Dedifferentiated amniotic fluid mesenchymal stem cell (primary cell): ENCODE data around the gene CCDC9B.

Experiments used
- DNase-seq: peaks from one replicate; pipeline ENCODE4 v3.0.0-alpha.2; 2016; ENCODE audit errors: extremely low spot score

CCDC9B gene

DNA sequence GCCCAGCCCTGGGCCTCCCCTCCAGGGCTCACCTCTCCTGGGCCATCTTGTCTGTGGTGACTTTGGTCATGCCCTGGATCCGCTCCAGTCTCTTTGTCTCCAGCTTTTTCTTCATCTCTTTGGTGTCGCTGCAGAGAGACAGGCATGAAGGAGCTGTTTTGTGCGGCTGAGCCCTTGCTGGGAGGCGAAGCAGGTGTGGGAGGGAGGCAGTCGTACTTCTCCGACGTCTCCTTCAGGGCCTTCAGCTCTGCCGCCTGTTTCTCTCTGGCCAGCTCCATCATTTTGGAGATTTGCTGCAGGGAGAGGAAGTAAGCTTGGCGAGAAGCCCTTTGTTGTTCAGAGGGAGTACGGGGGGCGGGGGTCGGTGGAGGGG lies 50.2 kb downstream of the CCDC9B start:
- no peak for DNase-seq

DNA sequence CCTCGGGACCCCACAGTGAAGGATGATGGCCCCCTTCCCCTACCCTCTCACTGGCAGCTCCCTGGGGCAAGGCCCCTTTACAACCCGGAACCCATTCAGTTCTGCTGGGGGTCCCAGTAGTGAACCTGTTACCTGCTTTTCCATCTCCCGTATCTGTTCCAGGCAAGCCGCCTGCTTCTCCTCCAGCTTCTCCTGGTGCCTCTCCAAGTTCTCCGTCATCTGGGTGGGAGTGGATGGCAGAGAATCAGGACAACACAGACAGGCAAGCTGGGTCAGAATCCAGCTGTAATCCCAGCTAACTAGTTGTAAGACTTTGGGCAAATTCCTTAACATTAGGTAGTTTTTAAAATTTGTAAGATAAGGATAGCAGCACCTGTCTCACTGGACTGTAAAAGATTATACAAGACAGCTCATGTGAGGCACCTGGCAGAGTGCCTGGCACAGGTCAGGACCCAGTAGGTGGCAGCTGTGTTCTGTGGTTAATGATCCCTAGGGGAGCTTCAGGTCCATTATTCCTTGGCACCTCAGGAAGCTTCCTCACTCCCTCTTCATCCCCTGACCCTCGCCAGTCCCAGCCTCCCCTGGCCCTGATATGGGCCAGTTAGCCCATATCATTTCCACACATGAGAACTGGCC lies 51.5 kb downstream of the CCDC9B start:
- no peak for DNase-seq

DNA sequence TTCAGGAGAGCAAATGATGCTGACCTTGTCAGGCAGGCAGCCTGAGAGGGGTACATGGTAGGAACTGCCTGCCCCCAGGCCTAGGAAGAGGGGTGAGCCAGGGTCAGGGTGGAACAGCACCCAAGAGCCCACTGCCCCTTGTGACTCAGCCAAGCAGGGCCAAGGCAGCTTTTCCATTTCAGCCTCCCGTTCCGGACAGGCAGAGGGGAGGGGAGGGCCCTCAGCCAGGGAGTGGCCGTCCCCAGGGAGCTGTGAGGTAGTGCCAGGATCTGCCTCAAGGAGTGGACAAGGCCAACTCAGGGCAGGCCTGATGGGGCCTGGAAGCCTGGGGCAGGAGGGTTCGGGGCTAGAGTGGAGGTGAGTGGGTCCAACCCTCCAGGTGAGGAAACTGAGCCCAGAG lies 52.8 kb downstream of the CCDC9B start:
- DNase-seq = no peak

DNA sequence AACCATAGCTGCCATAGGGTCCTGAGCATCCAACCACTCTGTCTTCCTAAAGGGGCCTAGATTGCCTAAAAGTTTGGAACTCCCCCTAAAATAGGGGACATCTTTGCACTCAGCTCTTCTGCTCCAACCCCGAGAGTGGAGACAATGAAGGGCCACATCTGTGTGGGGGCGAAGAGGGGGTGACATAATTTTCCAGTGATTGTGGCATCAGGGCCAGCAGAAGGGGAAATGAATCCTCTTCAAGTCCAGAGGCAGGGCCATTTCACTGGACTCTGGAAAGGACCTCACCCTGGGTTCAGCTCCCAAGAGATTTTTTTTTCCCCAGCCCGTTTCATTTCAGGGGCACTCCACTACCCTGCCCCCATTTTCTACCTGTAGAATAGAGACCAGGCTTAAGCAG lies 53.2 kb downstream of the CCDC9B start:
- DNase-seq = no peak

DNA sequence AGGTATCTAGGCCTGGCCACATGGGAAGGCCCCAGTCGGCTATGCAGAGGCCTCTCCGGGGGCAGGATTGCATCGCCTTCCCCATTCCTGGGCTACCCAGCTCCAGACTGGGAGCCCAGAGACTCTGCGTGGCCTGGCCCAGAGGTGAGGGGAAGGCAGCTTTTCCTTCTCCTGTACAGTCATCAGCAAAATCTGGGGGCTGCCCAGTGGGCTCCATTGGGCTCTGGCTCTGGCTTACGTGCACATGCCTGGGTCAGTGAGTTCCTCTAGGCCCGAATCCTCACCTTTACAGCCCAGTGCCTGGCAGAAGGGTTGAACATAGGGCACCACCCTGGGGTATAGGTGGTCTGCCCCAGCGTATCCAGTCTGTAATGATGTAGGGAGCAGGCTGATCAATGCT lies 53.9 kb downstream of the CCDC9B start:
- DNase-seq = no peak

DNA sequence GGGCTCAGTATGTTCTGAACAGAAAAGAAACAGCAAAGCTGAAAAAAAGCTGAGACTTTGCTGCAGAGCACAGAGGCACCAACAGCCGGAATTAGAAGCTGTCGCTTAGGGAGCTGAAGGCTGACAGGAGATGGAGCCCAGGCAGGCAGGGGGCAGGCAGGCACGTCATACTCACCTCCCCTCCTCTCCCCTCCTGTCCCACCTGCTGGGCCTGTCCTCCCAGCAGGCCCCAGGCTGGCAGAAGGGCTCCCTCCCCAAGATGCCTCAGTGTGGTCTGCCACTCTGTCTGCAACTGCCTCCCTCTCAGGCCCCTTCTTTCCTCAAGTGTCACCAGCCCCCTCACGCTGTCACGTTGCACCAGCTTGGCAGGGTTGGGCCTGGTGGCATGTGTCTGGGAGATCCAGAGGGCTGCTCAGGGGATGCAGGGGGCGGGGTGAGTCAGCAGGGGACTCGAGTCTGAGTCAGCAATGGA lies 54.6 kb downstream of the CCDC9B start:
- no peak for DNase-seq

DNA sequence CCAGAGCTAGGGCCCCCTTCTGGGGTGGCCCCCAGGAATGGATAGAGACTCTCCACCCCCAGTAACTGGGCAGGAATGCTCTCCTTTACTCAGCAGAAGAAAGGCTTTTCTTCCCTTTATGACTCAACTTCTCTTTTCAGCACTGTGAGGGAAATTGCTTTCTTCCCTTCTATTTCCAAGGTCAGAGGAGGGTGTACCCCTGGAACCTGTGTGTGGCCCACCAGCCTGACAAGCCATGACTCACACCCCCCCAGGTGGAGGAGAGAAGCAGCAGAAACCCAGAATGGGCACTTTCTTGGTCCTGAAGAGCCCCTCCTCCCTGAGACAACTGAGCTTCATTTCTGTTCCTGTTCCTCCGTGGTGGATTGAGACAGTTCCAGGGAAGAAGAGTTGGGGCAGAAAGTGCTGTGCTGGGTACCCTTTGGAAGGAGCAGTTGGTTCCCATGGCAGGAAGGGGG lies 55.2 kb downstream of the CCDC9B start:
- no peak for DNase-seq

DNA sequence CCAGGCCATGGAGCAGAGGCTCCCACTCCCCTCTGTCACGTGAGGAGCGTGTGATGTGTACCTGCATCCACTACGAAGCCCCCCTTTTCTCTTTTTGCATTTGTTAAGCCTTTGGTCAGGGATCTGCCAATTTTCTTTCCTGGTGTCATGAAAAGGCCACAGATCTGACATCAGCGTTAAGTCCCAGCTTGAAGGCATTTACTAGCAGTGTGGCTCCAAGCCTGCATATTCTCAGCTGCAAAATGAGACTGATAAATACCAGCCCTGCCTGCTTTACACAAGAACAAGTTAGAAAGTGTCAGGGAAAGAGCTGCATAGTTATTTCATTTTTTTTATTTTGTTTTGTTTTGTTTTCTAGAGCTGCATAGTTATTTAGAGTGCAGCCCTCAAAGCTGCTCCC lies 55.6 kb downstream of the CCDC9B start:
- peak; percentile 32 for DNase-seq

DNA sequence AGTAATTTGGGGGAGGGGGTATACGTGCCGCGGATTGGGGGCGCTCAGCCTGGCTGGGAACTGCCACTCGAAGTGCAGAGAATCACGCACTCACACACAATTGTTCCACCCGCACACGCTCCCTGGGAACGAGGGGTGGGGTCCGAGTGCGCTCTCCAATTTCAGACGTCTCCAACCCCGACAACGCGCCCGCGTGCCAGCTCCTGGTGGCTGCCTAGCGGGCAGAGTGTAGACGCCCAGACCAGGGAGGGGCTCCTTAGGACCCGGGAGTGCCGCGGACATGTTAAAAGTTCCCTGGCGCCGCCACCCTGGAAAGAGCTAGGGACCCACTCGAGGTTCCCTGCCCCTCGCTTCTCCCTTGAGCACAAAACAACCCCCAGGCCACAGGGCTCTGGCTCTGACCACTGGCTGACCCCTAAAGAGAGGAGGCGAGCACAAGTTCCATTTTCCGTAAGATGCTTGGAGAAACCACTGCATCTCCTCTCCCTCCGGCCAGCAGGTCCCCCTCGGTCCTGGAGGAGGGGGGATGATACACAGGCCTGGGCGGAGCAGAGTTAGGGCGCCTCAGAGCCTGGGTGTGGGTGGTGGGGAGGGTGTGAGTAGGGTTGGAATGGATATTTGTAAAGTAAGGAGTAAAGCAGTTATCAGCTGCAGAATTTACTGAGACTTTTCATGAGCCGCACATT lies 57.0 kb downstream of the CCDC9B start:
- no peak for DNase-seq

DNA sequence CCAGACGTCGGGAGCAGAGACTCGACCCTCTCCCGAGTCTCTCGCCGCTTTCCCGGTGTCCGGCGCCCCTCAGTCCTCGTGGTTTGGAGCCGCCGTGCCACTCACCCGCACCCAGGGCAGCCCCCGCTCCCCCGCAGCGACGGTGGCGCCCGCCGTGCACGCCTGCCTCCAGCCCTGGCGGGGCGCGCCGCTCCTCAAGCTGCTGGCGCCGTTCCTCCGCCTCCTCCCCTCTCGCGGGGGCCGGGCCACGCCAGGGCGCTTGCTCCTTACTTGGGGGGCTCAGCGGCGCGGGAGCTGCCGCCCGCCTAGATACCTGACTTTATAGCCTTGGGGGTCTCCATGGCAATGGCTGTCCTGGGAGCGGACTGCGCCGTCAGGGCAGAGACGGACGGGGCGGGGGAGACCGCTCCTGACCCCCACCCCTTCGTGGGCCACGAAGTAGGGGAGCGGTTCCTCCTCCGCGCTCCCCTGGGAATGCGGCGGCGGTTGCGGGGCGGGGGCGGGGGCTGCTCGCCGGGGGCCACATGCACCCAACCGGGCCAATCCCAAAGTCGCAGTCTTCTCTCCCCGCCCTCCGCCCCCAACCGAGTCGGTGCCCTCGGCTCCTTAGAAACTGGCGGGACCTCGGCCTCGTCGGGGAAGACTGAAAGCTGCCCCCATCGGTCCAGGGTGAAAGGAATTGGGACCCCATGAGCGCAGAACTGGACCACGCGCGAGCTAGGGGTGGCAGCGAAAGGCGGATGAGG lies 57.7 kb downstream of the CCDC9B start, which contains the start of gene ANKRD63:
TSS of gene ANKRD63 (minus strand) at position 196 of the 746 bp plus-strand sequence. CDS start 478 bp downstream, outside the sequence.
- no peak for DNase-seq

DNA sequence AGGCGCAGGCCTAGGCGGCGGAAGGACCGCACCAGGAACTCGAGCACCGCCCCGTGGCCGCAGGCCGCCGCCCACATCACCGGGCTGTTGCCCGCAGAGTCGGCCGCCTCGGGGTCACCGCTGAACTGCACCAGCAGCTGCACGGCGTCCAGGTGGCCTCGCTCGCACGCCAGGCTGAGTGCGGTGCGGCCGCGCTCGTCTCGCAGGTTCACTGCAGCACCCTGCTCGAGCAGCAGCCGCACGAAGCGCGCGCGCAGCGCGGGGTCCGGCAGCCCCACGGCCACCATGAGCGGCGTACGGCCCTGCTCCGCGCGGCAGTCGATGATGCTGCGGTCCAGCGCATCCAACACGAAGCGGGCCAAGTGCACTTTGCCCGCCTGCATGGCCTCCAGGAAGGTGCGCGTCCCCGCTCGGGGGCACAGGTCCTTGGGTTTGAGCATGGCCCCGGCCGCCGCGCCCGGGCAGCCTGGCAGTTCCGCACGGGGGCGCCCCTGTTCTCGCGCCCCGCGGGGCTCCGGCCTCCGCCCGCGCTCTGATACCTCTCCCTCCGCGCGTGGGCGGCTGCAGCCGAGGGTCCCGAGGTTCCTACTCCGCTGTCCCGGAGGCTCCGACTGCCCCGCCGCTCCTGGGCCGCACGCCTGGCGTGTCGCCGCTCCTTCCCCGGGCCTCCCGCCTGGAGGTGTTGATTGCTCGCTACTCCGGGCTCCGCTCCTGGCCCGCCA lies 58.4 kb downstream of the CCDC9B start:
- no peak for DNase-seq

DNA sequence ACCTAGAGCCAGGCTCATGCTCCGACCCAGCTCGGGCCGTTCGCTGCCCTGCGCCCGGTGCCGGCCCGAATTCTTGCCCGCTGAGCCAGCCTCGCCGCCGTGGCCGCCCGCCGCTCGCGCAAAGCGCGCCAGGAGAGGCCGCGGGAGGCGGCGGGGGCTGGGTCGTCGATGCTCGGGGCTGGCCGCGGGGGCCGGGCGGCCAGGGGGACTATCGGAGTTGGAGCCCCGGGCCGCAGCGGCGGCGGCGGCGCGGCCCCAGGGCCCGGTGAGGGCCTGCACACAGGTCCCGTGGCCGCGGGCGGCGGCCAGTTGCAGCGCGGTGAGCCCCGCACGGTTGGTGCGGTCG lies 59.0 kb downstream of the CCDC9B start:
- DNase-seq = no peak
